Thoracic aorta endothelial cell (primary cell): Measurements from ENCODE around the gene NR1I2. TPM values are rescaled to one million over a fixed set of nuclear protein-coding genes. Genes with fewer than 3 reads are reported as not detected.

Source experiments
- total RNA-seq: library from RNA; depleted of rRNA; stranded (reverse); fragments of >200 nt; gene quantifications from 2 replicates; pipeline ENCODE4 v1.2.3, GENCODE V29; 2012

Gene NR1I2
- not detected in 2 replicates for total RNA-seq

GRCh38 chr3:119781330-119782198 lies at the start of gene NR1I2:
NR1I2 (plus strand) TSS chr3:119782101.

Other genes with a start within 250 kb of the NR1I2 start
- gene CD80, start 222.5 kb upstream of the NR1I2 start, total RNA-seq: not detected in 2 replicates
- gene ADPRH, start 202.6 kb upstream of the NR1I2 start, total RNA-seq: 4.3 and 7.3 TPM in 2 replicates
- 0.13 and 0.22 TPM in 2 replicates for gene PLA1A, start 184.2 kb upstream of the NR1I2 start, total RNA-seq
- 0.43 TPM in 1 of 2 replicates, not detected in the other for gene POPDC2, start 121.5 kb upstream of the NR1I2 start, total RNA-seq
- gene COX17, start 104.7 kb upstream of the NR1I2 start, total RNA-seq: 15.3 and 16.5 TPM in 2 replicates
- gene CFAP91, start 79.1 kb upstream of the NR1I2 start, total RNA-seq: 0.13 and 0.29 TPM in 2 replicates